WTC11 (cell line): ENCODE results near the gene SEMA4D. TPM values are rescaled to one million over a fixed set of nuclear protein-coding genes. Genes with fewer than 3 reads are reported as not detected.
A peak's percentile ranks its signal among the peaks of the same experiment; 100 is the strongest.

Experiments
- ATAC-seq: fragments of 200-7000 bp; cut with Tn5 transposase; 2 replicates; pipeline ENCODE4 v1.10.0; 2021; ENCODE audit warnings: mild to moderate bottlenecking, moderate library complexity
- CTCF ChIA-PET: fragments of 300-600 bp; sonication (Branson Sonifier 250); formaldehyde crosslinking; loops from one replicate; lab custom pipeline; 2021; ENCODE audit warnings: antibody characterized with exemption; lab: Charles Lee
- POLR2A ChIA-PET: fragments of 350-600 bp; sonication (Branson Sonifier 250); formaldehyde crosslinking; loops from one replicate; lab custom pipeline; 2021; ENCODE audit warnings: antibody characterized with exemption; lab: Charles Lee
- DNase-seq: peaks from one replicate; pipeline ENCODE4 v3.0.0; 2021; ENCODE audit warnings: low spot score
- H3K27ac Mint-ChIP-seq: 2 replicates; pipeline ENCODE4 v1.8.0; 2021; ENCODE audit warnings: mixed read lengths
- H3K27me3 Mint-ChIP-seq: 2 replicates; pipeline ENCODE4 v1.8.0; 2021; ENCODE audit warnings: low read depth, mild to moderate bottlenecking, moderate library complexity, mixed read lengths
- H3K36me3 Mint-ChIP-seq: 2 replicates; pipeline ENCODE4 v1.8.0; 2021; ENCODE audit warnings: mixed read lengths
- H3K4me1 Mint-ChIP-seq: 2 replicates; pipeline ENCODE4 v1.8.0; 2022; ENCODE audit warnings: mixed read lengths
- H3K4me3 Mint-ChIP-seq: 2 replicates; pipeline ENCODE4 v1.8.0; 2021; ENCODE audit warnings: mild to moderate bottlenecking, moderate library complexity, mixed read lengths
- H3K9me3 Mint-ChIP-seq: 2 replicates; pipeline ENCODE4 v1.8.0; 2021; ENCODE audit warnings: mixed read lengths
- CREB1 ChIP-seq: sonication (generic); formaldehyde crosslinking; IDR thresholded peaks from 2 replicates; pipeline ENCODE4 v1.8.0; 2023; ENCODE audit warnings: mild to moderate bottlenecking, missing genetic modification reagents
- ELF4 ChIP-seq: sonication (generic); formaldehyde crosslinking; IDR thresholded peaks from 2 replicates; pipeline ENCODE4 v1.8.1; 2022; ENCODE audit warnings: low read depth, mild to moderate bottlenecking, moderate library complexity, missing genetic modification reagents
- GABPB1 ChIP-seq: sonication (generic); formaldehyde crosslinking; IDR thresholded peaks from 2 replicates; pipeline ENCODE4 v1.8.1; 2023; ENCODE audit warnings: mild to moderate bottlenecking, missing genetic modification reagents
- HMGA2 ChIP-seq: fragments of 250-450 bp; sonication (Bioruptor Pico); IDR thresholded peaks from 2 replicates; pipeline ENCODE4 v1.4.0; 2021; ENCODE audit warnings: mild to moderate bottlenecking, moderate library complexity
- KAT7 ChIP-seq: sonication (generic); formaldehyde crosslinking; IDR thresholded peaks from 2 replicates; pipeline ENCODE4 v1.8.1; 2023; ENCODE audit warnings: missing genetic modification reagents, mild to moderate bottlenecking, borderline replicate concordance
- MYBL2 ChIP-seq: sonication (generic); formaldehyde crosslinking; IDR thresholded peaks from 2 replicates; pipeline ENCODE4 v1.8.1; 2023; ENCODE audit warnings: mild to moderate bottlenecking, moderate library complexity, missing genetic modification reagents
- NFATC4 ChIP-seq: fragments of 250-450 bp; sonication (Bioruptor Pico); IDR thresholded peaks from 2 replicates; pipeline ENCODE4 v1.9.0; 2021; ENCODE audit warnings: mild to moderate bottlenecking
- NFYB ChIP-seq: sonication (generic); formaldehyde crosslinking; conservative IDR thresholded peaks from 2 replicates; pipeline ENCODE4 v1.8.0; 2022; ENCODE audit warnings: low read depth, missing genetic modification reagents
- NR2C2 ChIP-seq: sonication (generic); formaldehyde crosslinking; IDR thresholded peaks from 2 replicates; pipeline ENCODE4 v1.8.0; 2022; ENCODE audit warnings: mild to moderate bottlenecking, missing genetic modification reagents
- NR3C1 ChIP-seq: sonication (generic); formaldehyde crosslinking; conservative IDR thresholded peaks from 2 replicates; pipeline ENCODE4 v1.8.1; 2023; ENCODE audit warnings: low read depth, mild to moderate bottlenecking, missing genetic modification reagents
- OVOL2 ChIP-seq: fragments of 250-450 bp; sonication (Bioruptor Pico); IDR thresholded peaks from 2 replicates; pipeline ENCODE4 v1.9.0; 2021; ENCODE audit warnings: mild to moderate bottlenecking, borderline replicate concordance
- PRRX2 ChIP-seq: fragments of 250-450 bp; sonication (Bioruptor Pico); IDR thresholded peaks from 2 replicates; pipeline ENCODE4 v1.8.0; 2021; ENCODE audit warnings: mild to moderate bottlenecking
- RORB ChIP-seq: fragments of 250-450 bp; sonication (Bioruptor Pico); IDR thresholded peaks from 2 replicates; pipeline ENCODE4 v1.9.0; 2021; ENCODE audit warnings: mild to moderate bottlenecking
- TCF7 ChIP-seq: sonication (generic); formaldehyde crosslinking; IDR thresholded peaks from 2 replicates; pipeline ENCODE4 v1.8.0; 2022; ENCODE audit warnings: mild to moderate bottlenecking, low read depth, missing genetic modification reagents, moderate library complexity
- ZBTB21 ChIP-seq: sonication (generic); formaldehyde crosslinking; IDR thresholded peaks from 2 replicates; pipeline ENCODE4 v1.8.1; 2023; ENCODE audit warnings: mild to moderate bottlenecking, missing genetic modification reagents, borderline replicate concordance
- ZNF121 ChIP-seq: sonication (generic); formaldehyde crosslinking; IDR thresholded peaks from 2 replicates; pipeline ENCODE4 v1.8.0; 2023; ENCODE audit warnings: missing genetic modification reagents
- ZNF232 ChIP-seq: sonication (generic); formaldehyde crosslinking; IDR thresholded peaks from 2 replicates; pipeline ENCODE4 v1.8.0; 2022; ENCODE audit warnings: mild to moderate bottlenecking, missing genetic modification reagents
- ZNF263 ChIP-seq: sonication (generic); formaldehyde crosslinking; IDR thresholded peaks from 2 replicates; pipeline ENCODE4 v1.8.1; 2022; ENCODE audit warnings: low read depth, mild to moderate bottlenecking, moderate library complexity, missing genetic modification reagents
- ZNF396 ChIP-seq: fragments of 250-450 bp; sonication (Bioruptor Pico); IDR thresholded peaks from 2 replicates; pipeline ENCODE4 v1.8.0; 2021; ENCODE audit warnings: mild to moderate bottlenecking, moderate library complexity, borderline replicate concordance
- total RNA-seq: library from RNA; stranded (reverse); gene quantifications from 3 replicates; pipeline ENCODE4 v1.2.3, GENCODE V29; 2021
- TF ChIP-seq, protein P1 (sequence below): sonication (generic); formaldehyde crosslinking; IDR thresholded peaks from 2 replicates; pipeline ENCODE4 v1.8.1; 2022; ENCODE audit warnings: mild to moderate bottlenecking, moderate library complexity, missing genetic modification reagents
- TF ChIP-seq, protein P2 (sequence below): fragments of 200-600 bp; IDR thresholded peaks from 2 replicates; pipeline ENCODE4 v1.8.0; 2022; ENCODE audit warnings: antibody characterized with exemption
- TF ChIP-seq, protein P3 (sequence below): fragments of 250-450 bp; sonication (Bioruptor Pico); IDR thresholded peaks from 2 replicates; pipeline ENCODE4 v1.9.0; 2021; ENCODE audit warnings: moderate library complexity, mild to moderate bottlenecking, inconsistent platforms, borderline replicate concordance
- TF ChIP-seq, protein P4 (sequence below): sonication (generic); formaldehyde crosslinking; IDR thresholded peaks from 2 replicates; pipeline ENCODE4 v1.8.1; 2023; ENCODE audit warnings: mild to moderate bottlenecking, missing genetic modification reagents, moderate library complexity
- TF ChIP-seq, protein P5 (sequence below): sonication (generic); formaldehyde crosslinking; IDR thresholded peaks from 2 replicates; pipeline ENCODE4 v1.8.0; 2022; ENCODE audit warnings: mild to moderate bottlenecking, missing genetic modification reagents
- TF ChIP-seq, protein P6 (sequence below): fragments of 250-450 bp; sonication (Bioruptor Pico); IDR thresholded peaks from 2 replicates; pipeline ENCODE4 v2.1.2; 2022; ENCODE audit warnings: mild to moderate bottlenecking, moderate library complexity

The SEMA4D gene
- total RNA-seq, 1 experiment from 2014 or later = 67.8 TPM

DNA sequence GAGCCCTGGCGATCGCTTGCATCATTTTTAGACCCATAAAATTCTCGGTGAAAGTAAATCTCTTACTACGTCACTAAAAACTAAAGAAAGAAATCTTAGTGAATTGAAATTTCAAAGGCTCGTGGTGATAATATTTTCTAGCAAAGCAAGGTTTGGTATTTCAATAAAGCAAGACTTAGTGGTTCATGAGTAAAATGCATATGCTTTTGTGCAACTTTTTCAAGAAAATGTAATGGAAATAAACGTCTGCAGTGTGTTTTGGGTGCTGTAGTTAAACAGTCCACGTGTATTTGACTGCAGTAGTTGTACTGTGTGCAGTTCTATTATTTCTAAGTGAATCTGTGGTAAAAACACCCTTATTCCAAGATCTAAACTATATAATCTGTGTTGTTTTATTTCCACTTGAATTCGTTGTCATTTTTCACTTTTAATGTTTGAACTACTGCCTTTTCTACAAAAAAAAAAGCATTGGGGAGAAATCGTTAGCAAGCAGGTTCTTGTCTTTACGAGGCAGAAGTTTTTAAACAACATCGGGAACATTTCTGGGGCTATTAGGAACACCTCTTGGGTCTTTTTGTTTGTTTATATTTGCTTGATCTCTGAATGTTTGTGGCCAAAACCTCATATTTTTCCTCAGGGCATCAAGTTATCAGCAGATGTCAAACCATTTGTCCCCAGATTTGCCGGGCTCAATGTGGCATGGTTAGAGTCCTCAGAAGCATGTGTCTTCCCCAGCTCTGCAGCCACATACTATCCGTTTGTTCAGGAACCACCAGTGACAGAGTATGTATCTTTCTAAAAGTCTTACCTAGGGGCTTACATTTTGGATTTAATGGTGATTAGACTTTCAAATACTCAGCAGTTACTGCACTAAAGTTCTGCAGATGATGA, 178.7 kb downstream of the SEMA4D start:
- Mint-ChIP-seq H3K4me1 (peaks cover 40% of the 10 kb centered on the region), H3K27me3 (no peaks in the 10 kb centered on the region), H3K36me3 (peaks cover 54% of the 10 kb centered on the region), H3K9me3 (no peaks in the 10 kb centered on the region), H3K27ac (peak overlapping the region; percentile 99), H3K4me3 (peak overlapping the region; percentile 90)
- CTCF ChIA-PET = interaction anchor here (0.7 to 1.3 kb wide), 3 partner anchors 8 to 229 kb away, joined by 5 to 7 read pairs (median 6); no protein-coding TSS in a partner anchor
- ATAC-seq = no peak
- no peak for TF ChIP-seq HMGA2 (CRISPR knock-in tag)
- TF ChIP-seq, protein P1, sequence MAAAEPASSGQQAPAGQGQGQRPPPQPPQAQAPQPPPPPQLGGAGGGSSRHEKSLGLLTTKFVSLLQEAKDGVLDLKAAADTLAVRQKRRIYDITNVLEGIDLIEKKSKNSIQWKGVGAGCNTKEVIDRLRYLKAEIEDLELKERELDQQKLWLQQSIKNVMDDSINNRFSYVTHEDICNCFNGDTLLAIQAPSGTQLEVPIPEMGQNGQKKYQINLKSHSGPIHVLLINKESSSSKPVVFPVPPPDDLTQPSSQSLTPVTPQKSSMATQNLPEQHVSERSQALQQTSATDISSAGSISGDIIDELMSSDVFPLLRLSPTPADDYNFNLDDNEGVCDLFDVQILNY (CRISPR knock-in tag) = no peak
- TF ChIP-seq, protein P2, sequence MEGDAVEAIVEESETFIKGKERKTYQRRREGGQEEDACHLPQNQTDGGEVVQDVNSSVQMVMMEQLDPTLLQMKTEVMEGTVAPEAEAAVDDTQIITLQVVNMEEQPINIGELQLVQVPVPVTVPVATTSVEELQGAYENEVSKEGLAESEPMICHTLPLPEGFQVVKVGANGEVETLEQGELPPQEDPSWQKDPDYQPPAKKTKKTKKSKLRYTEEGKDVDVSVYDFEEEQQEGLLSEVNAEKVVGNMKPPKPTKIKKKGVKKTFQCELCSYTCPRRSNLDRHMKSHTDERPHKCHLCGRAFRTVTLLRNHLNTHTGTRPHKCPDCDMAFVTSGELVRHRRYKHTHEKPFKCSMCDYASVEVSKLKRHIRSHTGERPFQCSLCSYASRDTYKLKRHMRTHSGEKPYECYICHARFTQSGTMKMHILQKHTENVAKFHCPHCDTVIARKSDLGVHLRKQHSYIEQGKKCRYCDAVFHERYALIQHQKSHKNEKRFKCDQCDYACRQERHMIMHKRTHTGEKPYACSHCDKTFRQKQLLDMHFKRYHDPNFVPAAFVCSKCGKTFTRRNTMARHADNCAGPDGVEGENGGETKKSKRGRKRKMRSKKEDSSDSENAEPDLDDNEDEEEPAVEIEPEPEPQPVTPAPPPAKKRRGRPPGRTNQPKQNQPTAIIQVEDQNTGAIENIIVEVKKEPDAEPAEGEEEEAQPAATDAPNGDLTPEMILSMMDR = peak; percentile 34; the same call in 1 of the 2 replicates
- TF ChIP-seq ELF4 = no peak
- no peak for DNase-seq
- POLR2A ChIA-PET = interaction anchor here (0.6 kb wide), 1 partner anchor 328 kb away, joined by 3 read pairs; the partner anchor contains the start of gene S1PR3

DNA sequence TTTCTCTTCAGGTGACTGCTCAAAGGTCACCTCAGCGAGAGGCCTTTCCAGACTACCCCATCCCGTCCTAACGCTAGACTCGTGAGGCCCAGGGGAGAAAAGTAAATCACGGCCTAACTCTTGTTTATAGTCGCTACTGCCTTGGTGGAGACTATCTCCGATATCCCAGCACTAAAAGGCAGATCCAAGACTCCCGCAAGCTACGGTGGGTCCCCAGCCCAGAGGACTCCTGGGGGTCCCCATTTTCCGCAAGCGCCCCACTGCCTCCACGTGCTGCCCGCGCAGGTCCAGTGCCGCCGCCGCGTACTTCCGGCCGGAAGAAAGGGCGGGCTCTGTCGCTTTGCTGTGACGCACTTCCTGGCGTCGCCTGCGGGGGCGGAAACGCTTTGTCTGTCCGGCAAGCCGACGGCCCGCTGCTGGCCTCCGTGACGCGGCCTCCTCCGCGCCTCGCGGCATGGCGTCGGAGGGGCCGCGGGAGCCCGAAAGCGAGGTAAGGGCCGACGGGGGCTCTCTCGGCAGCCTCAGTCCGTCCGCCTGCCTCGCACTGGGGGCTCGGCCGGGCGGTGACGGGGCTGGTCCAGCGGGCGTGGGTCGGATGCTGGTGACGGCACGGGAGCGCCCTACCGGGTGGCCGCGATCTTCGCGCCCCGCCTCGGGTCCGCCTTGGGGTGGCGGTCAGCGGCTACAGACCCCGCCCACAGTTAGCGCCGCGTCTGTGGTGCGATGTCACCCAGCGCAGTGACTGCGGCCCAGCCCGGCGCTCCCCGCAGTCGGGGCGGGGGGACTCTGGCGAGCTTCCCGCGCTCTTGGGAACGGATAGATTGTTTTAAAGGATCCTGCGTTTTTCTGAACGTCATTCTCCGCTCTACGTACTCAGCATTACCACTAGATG, 179.5 kb downstream of the SEMA4D start, which contains the start of gene SECISBP2:
Gene SECISBP2 (plus strand): TSS at position 378 of the 892 bp plus-strand sequence. CDS start 77 bp downstream, at position 455.
- H3K27ac Mint-ChIP-seq = peak within 1 kb of the TSS; percentile 99
- H3K4me3 Mint-ChIP-seq = peak within 1 kb of the TSS; percentile 90
- ChIA-PET CTCF (interaction anchor here (0.6 to 1.3 kb wide), 4 partner anchors 9 to 1005 kb away, joined by 5 to 7 read pairs (median 6); no protein-coding TSS in a partner anchor), POLR2A (interaction anchor here (0.5 to 0.6 kb wide), 2 partner anchors 327 to 939 kb away, joined by 3 read pairs; partner anchors contain the start of gene S1PR3)
- H3K36me3 Mint-ChIP-seq = peaks cover 62% of the 10 kb centered on the region
- peak; percentile 93 for DNase-seq
- ATAC-seq = peak; percentile 91
- peaks cover 49% of the 10 kb centered on the region for H3K4me1 Mint-ChIP-seq
- no peaks in the 10 kb centered on the region for H3K9me3 Mint-ChIP-seq
- H3K27me3 Mint-ChIP-seq = no peaks in the 10 kb centered on the region
- TF ChIP-seq, protein P3, sequence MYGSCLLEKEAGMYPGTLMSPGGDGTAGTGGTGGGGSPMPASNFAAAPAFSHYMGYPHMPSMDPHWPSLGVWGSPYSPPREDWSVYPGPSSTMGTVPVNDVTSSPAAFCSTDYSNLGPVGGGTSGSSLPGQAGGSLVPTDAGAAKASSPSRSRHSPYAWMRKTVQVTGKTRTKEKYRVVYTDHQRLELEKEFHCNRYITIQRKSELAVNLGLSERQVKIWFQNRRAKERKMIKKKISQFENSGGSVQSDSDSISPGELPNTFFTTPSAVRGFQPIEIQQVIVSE (CRISPR knock-in tag) = no peak
- TF ChIP-seq KAT7 (CRISPR knock-in tag) (peak; percentile 91), NFATC4 (CRISPR knock-in tag) (peak; percentile 84; the same call in 1 of the 2 replicates), ZNF263 (no peak), OVOL2 (no peak; the same call in 1 of the 2 replicates), NR3C1 (peak; percentile 22; the same call in 1 of the 2 replicates), ZBTB21 (CRISPR knock-in tag) (peak; percentile 55), NFYB (CRISPR knock-in tag) (no peak; the same call in 1 of the 2 replicates), NR2C2 (CRISPR knock-in tag) (0 out of 2 replicates have a peak, but pooled peaks have one; percentile 29), MYBL2 (CRISPR knock-in tag) (peak; percentile 95), PRRX2 (CRISPR knock-in tag) (peak; percentile 77), ZNF121 (CRISPR knock-in tag) (no peak), CREB1 (CRISPR knock-in tag) (peak; percentile 96), RORB (CRISPR knock-in tag) (no peak), ZNF232 (peak; percentile 83; the same call in 1 of the 2 replicates), TCF7 (CRISPR knock-in tag) (peak; percentile 36; the same call in 1 of the 2 replicates), GABPB1 (CRISPR knock-in tag) (peak; percentile 92), ZNF396 (CRISPR knock-in tag) (no peak)
- TF ChIP-seq, protein P4, sequence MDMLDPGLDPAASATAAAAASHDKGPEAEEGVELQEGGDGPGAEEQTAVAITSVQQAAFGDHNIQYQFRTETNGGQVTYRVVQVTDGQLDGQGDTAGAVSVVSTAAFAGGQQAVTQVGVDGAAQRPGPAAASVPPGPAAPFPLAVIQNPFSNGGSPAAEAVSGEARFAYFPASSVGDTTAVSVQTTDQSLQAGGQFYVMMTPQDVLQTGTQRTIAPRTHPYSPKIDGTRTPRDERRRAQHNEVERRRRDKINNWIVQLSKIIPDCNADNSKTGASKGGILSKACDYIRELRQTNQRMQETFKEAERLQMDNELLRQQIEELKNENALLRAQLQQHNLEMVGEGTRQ = peak; percentile 79
- TF ChIP-seq, protein P5, sequence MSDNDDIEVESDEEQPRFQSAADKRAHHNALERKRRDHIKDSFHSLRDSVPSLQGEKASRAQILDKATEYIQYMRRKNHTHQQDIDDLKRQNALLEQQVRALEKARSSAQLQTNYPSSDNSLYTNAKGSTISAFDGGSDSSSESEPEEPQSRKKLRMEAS = peak; percentile 99
- TF ChIP-seq, protein P6, sequence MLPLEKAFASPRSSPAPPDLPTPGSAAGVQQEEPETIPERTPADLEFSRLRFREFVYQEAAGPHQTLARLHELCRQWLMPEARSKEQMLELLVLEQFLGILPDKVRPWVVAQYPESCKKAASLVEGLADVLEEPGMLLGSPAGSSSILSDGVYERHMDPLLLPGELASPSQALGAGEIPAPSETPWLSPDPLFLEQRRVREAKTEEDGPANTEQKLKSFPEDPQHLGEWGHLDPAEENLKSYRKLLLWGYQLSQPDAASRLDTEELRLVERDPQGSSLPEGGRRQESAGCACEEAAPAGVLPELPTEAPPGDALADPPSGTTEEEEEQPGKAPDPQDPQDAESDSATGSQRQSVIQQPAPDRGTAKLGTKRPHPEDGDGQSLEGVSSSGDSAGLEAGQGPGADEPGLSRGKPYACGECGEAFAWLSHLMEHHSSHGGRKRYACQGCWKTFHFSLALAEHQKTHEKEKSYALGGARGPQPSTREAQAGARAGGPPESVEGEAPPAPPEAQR = no peak
